NOMO-1 treated with DMSO at 0.1 percent for 48 hours (cell line): ENCODE measurements around the gene OR5V1.
"Not testable (repeated sequence)": the region's sequence is repeated elsewhere in the genome, so short reads cannot be mapped to it uniquely, and the experiment has no call there.

Experiments
- DNase-seq: peaks from one replicate; lab custom pipeline; 2025; ENCODE audit not compliant: unreplicated experiment; lab: John Stamatoyannopoulos, UW

OR5V1 gene

GRCh38 chr6:29368765-29369164, at the start of gene OR5V1:
Gene OR5V1 (minus strand): TSS chr6:29368865. CDS start chr6:29356195, 12,670 bp downstream.
- no peak for DNase-seq

DNA sequence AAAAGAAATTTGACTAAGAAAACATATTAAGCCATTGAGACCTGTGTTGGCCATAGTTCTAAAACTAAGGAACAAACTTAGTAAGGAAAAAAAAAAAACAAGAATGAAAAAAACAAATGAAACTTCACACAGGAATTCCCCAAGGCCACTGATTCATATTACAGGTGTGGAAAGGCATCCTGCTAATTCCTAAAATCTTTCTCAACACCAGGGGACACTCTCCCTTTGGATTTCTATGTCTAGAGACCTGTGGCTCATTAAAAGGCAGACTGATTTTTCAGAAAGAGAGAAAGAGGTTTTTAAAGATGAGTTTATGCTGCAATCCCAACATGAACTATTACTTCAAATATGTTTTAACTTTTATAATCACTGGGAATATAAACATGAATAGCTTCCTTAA, 45.9 kb upstream of the OR5V1 start, which contains the start of gene OR12D1:
OR12D1 (plus strand) TSS at position 341 of the 400 bp plus-strand sequence.
- no peak for DNase-seq

- DNase-seq = no peak
Measured at GRCh38 chr6:29403801-29404200, 35.1 kb upstream of the OR5V1 start.

- DNase-seq = no peak
Measured at GRCh38 chr6:29399525-29399924, 30.9 kb upstream of the OR5V1 start.

DNA sequence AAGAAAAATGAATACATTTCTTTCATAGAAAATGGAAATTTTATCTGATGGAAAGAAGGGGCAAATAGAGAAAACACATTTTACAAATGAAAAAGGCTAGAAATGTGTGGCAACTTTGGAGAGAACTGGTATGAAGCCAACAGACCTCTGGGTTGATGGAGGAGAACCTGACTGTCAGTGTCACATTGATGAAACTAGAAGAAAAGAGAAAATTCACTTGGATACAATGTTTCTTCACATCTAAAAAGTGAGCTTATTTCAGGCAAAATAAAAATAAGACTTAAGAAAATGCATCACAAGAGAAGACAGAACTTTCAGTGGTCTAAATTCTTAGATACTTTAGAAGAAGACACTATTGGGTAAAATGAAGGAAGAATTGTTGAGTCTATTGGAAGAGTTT, 26.7 kb upstream of the OR5V1 start, which contains the start of gene OR12D2:
OR12D2 (plus strand) TSS at position 301 of the 400 bp plus-strand sequence. CDS start 1,069 bp downstream, outside the sequence.
- DNase-seq = no peak

GRCh38 chr6:29388533-29388932, 19.9 kb upstream of the OR5V1 start:
- no peak for DNase-seq

GRCh38 chr6:29376003-29376402, 7.3 kb upstream of the OR5V1 start:
- DNase-seq = no peak

DNA sequence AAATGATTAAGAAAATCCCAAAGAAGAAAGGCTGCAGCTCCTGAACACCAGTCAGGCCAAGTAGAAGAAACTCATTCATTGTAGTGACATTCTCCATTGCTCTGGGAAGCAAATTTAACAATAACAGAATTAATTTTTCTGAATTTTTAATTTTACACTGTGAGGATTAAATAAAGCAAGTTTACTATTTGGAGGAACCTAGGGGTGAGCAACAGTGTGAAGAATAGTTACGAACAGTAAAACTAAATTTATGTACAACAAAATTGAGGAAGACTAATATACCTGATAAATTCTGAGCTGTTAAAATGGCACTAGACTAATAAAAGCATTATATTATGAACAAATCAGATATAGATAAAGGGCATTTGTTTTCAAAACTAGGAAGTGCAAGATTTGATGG, 6.5 kb upstream of the OR5V1 start, which contains the start of gene OR12D3:
OR12D3 (minus strand) TSS at position 101 of the 400 bp plus-strand sequence; CDS start at position 97, 4 bp downstream.
- DNase-seq = no peak

DNA sequence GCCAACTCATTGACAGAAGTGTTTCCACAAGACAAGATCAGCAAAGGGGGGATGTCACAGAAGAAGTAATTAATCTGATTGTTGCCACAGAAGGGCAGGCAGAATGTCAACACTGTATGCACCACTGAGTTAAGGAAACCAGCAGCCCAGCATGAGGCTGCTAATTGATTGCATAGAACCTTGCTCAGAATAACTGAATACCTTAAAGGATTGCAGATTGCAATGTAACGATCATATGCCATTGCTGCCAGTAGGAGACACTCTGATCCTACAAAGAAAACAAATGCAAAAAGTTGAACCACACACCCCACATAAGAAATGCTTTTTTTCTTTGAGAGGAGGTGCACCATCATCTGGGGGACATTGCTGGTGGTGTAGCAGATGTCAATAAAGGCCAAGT, 13.1 kb downstream of the OR5V1 start:
- no peak for DNase-seq

GRCh38 chr6:29354980-29355379, 13.7 kb downstream of the OR5V1 start:
- DNase-seq = no peak

- not testable (repeated sequence) for DNase-seq
Measured at GRCh38 chr6:29349348-29349747, 19.3 kb downstream of the OR5V1 start.

DNA sequence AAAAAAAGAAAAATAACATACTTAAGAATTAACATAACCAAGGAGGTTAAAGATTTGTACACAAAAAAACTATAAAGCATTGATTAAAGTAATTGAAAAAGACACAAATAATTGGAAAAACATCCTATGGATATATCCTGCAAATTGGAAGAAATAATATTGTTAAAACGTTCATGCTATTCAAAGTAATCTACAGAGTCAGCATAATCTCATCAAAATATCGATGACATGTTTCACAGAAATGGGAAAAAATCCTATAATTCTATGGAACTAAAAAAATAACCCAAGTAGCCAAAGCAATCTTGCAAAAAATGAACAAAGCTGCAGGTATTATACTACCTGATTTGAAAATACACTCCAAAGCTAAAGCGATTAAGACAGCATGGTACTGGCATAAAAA, 23.3 kb downstream of the OR5V1 start:
- no peak for DNase-seq

DNA sequence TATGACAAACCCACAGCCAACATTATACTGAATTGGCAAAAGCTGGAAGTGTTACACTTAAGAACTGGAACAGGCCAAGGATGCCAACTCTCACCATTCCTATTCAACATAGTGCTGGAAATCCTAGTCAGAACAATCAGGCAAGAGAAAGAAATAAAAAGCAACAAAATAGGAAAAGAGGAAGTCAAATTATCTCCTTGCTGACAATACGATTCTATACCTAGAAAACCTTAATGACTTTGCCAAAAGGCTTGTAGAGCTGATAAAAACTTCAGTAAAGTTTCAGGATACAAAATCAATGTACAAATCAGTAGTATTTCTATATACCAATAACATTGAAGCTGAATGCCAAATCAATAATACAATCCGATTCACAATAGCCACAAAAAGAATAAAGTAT, 32.4 kb downstream of the OR5V1 start:
- DNase-seq = no peak

DNA sequence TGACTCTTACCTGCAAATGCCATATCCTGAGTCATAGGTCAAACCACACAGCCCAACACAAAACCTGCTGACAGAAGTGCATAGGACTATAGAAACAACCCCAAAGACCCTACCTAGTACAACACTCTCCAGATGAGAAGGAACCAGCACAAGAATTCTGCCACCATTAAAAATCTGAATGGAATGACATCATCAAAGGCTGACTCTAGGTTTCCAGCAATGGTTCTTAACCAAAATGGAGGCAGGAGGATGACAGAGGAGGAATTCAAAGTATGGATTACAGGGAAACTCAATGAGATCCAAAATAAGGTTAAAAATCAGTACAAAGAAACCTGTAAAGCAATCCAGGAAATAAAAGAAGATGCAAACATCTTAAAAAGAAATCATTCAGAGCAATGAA, 36.0 kb downstream of the OR5V1 start:
- DNase-seq = no peak

DNA sequence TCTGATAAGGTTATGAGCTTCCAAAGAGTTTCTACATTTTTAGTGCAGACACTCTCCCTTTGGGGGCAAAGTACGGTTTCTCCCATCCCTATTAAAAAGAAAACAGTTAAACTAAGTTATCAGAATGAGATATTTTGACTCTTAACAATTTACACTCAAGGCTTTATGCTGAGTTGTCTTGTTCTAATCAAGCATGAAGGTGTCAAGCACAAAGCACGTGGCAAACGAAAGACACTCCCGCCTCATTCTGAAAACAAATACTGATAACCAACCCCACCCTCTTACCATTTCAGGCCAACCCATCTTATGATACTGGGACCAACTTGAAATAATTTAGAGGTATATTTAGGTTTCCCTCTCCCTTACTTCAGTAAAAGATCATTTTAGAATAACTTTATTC, 42.9 kb downstream of the OR5V1 start:
- DNase-seq = no peak

DNA sequence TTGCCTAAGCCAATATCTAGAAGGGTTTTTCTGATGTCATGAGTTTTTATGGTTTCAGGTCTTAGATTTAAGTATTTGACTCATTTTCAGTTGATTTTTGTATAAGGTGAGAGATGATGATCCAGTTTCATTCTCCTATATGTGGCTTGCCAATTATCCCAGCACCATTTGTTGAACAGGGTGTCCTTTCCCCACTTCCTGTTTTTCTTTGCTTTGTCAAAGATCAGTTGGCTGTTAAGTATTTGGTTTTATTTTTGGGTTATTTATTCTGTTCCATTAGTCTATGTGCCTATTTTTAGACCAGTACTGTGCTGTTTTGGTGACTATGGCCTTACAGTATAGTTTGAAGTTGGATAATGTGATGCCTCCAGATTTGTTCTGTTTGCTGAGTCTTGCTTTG, 45.3 kb downstream of the OR5V1 start:
- not testable (repeated sequence) for DNase-seq

DNA sequence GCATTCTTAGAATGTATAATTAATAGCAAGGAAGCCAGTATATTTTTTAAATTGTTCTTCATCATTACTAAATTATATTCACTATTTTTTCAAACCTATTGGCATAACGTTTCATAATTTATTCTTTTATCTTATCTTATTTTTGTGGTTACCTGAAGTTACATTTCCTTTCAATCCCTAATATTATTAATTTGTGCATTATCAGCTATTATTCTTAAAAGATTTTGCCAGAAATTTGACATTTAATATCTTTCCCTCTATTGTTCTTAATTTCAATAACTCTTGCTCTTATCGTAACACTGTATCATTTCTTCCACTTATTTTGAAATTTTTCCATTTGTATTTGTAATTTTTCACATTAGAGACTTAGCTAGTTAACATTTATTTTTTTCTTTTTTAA, 48.7 kb downstream of the OR5V1 start:
- no peak for DNase-seq
